Right atrium auricular region (tissue), 2 donors: Measurements from ENCODE around the gene PPCDC. TPM values are rescaled to one million over a fixed set of nuclear protein-coding genes. Genes with fewer than 3 reads are reported as not detected.

ENCODE experiments used
- DNase-seq: peaks from one replicate; pipeline ENCODE4 v3.0.0-alpha.2; 2019; ENCODE audit warnings: low spot score
- H3K27ac ChIP-seq, 2 donors: fragments of 200-600 bp; sonication (generic); 1 replicate in 1 of 2; 2 replicates in 1 of 2; pipeline ENCODE4 v1.5.1; 2016 to 2019
- H3K27me3 ChIP-seq, 2 donors: fragments of 200-600 bp; sonication (generic); one replicate each; pipeline versions ENCODE4 v1.5.1 to v1.6.0; 2017 to 2019
- H3K36me3 ChIP-seq: fragments of 200-600 bp; sonication (generic); one replicate; pipeline ENCODE4 v1.5.1; 2016
- H3K4me1 ChIP-seq, 2 donors: fragments of 200-600 bp; sonication (generic); one replicate each; pipeline versions ENCODE4 v1.5.1 to v1.6.0; 2017 to 2019
- H3K4me3 ChIP-seq, 2 donors: fragments of 200-600 bp; sonication (generic); 1 replicate in 1 of 2; 2 replicates in 1 of 2; pipeline ENCODE4 v1.5.1; 2017 to 2019; ENCODE audit warnings: mild to moderate bottlenecking in 1 of 2, moderate library complexity in 1 of 2
- H3K9me3 ChIP-seq, 2 donors: fragments of 200-600 bp; sonication (generic); one replicate each; pipeline ENCODE4 v1.5.1; 2019
- total RNA-seq, 2 donors: library from RNA; depleted of rRNA; stranded (reverse); fragments of >200 nt; gene quantifications; one replicate each; pipeline ENCODE4 v1.1.0, GENCODE V29; 2016
- TF ChIP-seq, protein P1 (sequence below), 2 donors: fragments of 200-600 bp; sonication (generic); IDR thresholded peaks; one replicate each; pipeline ENCODE4 v1.5.1; 2019; ENCODE audit warnings: antibody characterized with exemption in 2 of 2

PPCDC gene
- total RNA-seq, 2 donors from 2014 or later, result 10.6 to 11.5 TPM

DNA sequence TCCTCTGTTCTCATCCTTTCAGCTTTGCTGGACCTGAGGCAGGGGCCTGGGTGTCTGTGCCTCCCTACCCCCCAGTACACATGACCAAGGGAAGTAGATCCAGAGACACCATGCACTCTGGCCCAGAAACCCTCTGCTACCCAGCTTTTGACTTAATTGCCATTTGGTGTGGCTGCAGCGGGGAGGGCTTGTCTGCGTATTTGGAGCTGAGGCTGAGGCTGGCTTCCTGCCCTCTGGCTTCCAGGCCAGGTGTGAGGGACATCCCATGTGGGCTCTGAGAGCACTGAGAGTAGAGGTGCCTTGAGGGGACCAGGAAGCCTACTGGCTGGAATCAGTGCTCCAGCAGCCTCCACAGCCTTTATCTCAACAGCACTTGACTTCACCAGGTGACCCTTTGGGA is 26.9 kb downstream of the PPCDC start:
- Histone ChIP-seq H3K36me3 (no peaks in the 10 kb centered on the region), H3K27ac (peak overlapping the region in 1 of 2 donors; percentile 1), H3K4me1 (peaks cover 0 to 74% of the 10 kb centered on the region in 2 donors), H3K9me3 (no peaks in the 10 kb centered on the region), H3K4me3 (no peak overlapping the region), H3K27me3 (no peaks in the 10 kb centered on the region)
- DNase-seq, result no peak
- TF ChIP-seq, protein P1, sequence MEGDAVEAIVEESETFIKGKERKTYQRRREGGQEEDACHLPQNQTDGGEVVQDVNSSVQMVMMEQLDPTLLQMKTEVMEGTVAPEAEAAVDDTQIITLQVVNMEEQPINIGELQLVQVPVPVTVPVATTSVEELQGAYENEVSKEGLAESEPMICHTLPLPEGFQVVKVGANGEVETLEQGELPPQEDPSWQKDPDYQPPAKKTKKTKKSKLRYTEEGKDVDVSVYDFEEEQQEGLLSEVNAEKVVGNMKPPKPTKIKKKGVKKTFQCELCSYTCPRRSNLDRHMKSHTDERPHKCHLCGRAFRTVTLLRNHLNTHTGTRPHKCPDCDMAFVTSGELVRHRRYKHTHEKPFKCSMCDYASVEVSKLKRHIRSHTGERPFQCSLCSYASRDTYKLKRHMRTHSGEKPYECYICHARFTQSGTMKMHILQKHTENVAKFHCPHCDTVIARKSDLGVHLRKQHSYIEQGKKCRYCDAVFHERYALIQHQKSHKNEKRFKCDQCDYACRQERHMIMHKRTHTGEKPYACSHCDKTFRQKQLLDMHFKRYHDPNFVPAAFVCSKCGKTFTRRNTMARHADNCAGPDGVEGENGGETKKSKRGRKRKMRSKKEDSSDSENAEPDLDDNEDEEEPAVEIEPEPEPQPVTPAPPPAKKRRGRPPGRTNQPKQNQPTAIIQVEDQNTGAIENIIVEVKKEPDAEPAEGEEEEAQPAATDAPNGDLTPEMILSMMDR (IDR thresholded peaks at IDR 0.05), result no peak

DNA sequence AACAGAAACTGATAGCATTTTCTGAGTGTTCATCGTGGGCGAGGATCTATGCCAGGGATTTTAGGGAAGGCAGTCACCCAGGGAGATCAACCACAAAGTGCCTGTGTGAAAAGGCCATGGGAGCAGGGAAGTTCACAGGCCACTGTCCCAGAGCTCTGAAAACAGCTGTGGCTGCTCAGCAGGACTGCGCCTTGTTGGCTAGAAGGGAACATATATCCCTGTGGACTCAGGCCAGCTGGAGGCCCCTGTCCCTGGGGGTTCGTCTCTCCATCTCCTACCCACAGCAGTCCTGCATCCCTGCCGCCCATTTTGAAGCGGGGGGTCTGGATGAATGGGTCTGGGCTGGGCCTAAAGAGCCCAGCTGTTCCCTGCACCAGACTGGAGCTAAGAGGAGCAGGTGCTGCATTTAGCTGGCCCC is 27.8 kb downstream of the PPCDC start:
- no peaks in the 10 kb centered on the region for H3K36me3 ChIP-seq
- H3K9me3 ChIP-seq, result no peaks in the 10 kb centered on the region
- peak overlapping the region in 1 of 2 donors; percentile 1 for H3K27ac ChIP-seq
- TF ChIP-seq, protein P1 (IDR thresholded peaks at IDR 0.05), result no peak
- no peak for DNase-seq
- H3K4me1 ChIP-seq, result peaks cover 0 to 65% of the 10 kb centered on the region in 2 donors
- H3K4me3 ChIP-seq, result no peak overlapping the region
- no peaks in the 10 kb centered on the region for H3K27me3 ChIP-seq

DNA sequence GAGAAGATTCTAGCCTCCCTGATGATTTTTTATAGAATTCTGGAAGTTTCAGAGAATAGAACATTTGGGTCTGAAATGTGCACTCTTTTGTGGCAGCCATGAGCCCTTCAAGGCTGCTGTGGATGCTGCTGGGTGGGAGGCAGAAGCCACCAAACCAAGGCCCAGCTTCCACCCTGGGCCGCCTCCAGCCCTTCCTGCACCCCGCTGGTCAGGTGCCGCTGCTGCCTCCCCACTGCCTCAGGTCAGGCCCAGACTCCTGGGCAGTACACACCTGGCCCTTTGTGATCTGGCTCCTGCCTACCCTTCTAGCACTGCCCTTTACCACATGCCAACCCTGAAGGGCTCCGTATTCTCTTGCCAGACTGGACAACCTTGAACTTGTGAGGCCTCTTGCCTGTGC is 28.3 kb downstream of the PPCDC start:
- peaks cover 0 to 59% of the 10 kb centered on the region in 2 donors for H3K4me1 ChIP-seq
- TF ChIP-seq, protein P1 (IDR thresholded peaks at IDR 0.05), result no peak
- no peak overlapping the region for H3K4me3 ChIP-seq
- H3K27me3 ChIP-seq, result no peaks in the 10 kb centered on the region
- H3K9me3 ChIP-seq, result no peaks in the 10 kb centered on the region
- no peak overlapping the region for H3K27ac ChIP-seq
- DNase-seq, result no peak
- no peaks in the 10 kb centered on the region for H3K36me3 ChIP-seq

DNA sequence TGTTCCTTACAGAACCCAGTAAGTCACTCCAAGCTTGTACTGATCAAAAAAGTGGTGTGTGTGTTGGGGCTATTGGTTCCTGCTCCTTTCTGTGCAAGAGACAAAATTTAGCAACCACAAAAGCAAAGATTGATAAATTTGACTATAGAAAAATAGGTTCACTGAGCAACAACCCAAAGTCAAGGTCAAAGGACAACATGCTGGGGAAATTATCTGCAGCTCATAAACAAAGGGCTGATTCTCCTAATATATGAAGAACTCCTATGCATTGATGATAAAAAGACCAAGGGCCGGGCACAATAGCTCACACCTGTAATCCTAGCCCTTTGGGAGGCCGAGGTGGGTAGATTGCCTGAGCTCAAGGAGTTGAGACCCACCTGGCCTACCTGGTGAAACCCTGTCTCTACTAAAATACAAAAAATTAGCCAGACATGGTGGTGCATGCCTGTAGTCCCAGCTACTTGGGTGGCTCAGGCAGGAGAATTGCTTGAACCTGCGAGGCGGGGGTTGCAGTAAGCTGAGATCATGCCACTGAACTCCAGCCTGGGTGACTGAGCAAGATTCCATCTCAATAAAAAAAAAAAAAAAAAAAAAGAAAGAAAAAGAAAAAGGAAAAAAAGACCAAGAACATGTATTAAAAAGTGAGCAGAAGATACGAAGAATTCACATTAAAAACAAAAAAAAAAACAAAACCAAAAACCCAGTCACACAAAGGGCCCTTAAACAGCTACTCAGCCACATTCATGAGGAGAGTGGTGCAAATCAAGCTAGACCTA is 29.8 kb downstream of the PPCDC start:
- H3K27me3 ChIP-seq, result no peaks in the 10 kb centered on the region
- H3K9me3 ChIP-seq, result no peaks in the 10 kb centered on the region
- DNase-seq, result no peak
- H3K4me1 ChIP-seq, result peaks cover 0 to 48% of the 10 kb centered on the region in 2 donors
- H3K27ac ChIP-seq, result no peak overlapping the region
- no peak overlapping the region for H3K4me3 ChIP-seq
- TF ChIP-seq, protein P1 (IDR thresholded peaks at IDR 0.05), result no peak
- H3K36me3 ChIP-seq, result no peaks in the 10 kb centered on the region

DNA sequence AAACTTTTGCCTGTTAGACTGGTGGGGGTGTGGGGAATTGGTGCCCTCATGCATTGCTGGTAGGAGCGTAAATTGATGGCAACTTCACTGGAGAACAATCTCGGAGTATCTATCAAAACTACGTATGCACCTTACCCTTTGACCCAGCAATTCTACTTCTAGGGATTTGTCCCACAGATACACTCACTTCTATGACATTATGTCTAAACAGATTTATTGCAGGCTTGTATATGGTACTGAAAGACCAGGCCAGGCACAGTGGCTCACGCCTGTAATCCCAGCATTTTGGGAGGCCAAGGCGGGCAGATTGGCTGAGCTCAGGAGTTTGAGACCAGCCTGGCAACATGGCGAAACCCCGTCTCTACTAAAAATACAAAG is 30.3 kb downstream of the PPCDC start:
- peaks cover 0 to 47% of the 10 kb centered on the region in 2 donors for H3K4me1 ChIP-seq
- no peak overlapping the region for H3K27ac ChIP-seq
- H3K9me3 ChIP-seq, result no peaks in the 10 kb centered on the region
- no peak for DNase-seq
- TF ChIP-seq, protein P1 (IDR thresholded peaks at IDR 0.05), result no peak
- no peak overlapping the region for H3K4me3 ChIP-seq
- no peaks in the 10 kb centered on the region for H3K27me3 ChIP-seq
- no peaks in the 10 kb centered on the region for H3K36me3 ChIP-seq
